Measurements from ENCODE around the gene DBF4. TPM values are rescaled to one million over a fixed set of nuclear protein-coding genes. Genes with fewer than 3 reads are reported as not detected.
"Not testable (repeated sequence)": the region's sequence is repeated elsewhere in the genome, so short reads cannot be mapped to it uniquely, and the experiment has no call there.

The DBF4 gene
- total RNA-seq, 1 experiment from 2014 or later, result 70.7 TPM

DNA sequence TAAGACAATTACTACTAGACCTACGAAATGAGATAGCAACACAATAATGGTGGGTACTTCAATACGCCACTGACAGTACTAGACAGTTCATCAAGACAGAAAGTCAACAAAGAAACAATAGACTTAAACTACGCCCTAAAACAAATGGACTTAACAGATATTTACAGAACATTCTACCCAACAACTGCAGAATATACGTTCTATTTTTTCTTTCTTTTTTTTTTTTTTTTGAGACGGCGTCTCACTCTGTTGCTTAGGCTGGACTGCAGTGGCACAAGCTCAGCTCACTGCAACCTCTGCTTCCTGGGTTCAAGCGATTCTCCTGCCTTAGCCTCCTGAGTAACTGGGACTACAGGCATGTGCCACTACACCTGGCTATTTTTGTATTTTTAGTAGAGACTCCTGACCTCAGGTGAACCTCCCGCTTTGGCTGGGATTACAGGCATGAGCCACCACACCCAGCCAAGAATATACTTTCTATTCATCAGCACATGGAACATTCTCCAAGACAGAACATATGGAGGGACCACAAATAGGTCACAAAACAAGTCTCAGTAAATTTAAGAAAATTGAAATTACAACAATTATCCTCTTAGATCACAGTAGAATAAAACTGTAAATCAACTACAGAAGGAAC, 46.6 kb downstream of the DBF4 start:
- H3K36me3 ChIP-seq (ENCODE audit: insufficient read depth, low read length); H3K27me3 ChIP-seq (ENCODE audit: low read length); H3K27ac ChIP-seq (ENCODE audit: low read length); H4K20me1 ChIP-seq (ENCODE audit: insufficient read depth, low read depth, low read length); H3K9ac ChIP-seq (ENCODE audit: low read length); H3K9me3 ChIP-seq (ENCODE audit: low read length); H3K4me3 ChIP-seq (ENCODE audit: low read length); H3K4me1 ChIP-seq (ENCODE audit: low read length); H3K9me2 ChIP-seq (replicated peaks; ENCODE audit: insufficient read depth, low read length); H3K79me2 ChIP-seq (ENCODE audit: low read length); DNase-seq; H2AFZ ChIP-seq (ENCODE audit: low read length); H3K4me2 ChIP-seq (ENCODE audit: low read depth, low read length, poor library complexity, severe bottlenecking): not testable (repeated sequence)

DNA sequence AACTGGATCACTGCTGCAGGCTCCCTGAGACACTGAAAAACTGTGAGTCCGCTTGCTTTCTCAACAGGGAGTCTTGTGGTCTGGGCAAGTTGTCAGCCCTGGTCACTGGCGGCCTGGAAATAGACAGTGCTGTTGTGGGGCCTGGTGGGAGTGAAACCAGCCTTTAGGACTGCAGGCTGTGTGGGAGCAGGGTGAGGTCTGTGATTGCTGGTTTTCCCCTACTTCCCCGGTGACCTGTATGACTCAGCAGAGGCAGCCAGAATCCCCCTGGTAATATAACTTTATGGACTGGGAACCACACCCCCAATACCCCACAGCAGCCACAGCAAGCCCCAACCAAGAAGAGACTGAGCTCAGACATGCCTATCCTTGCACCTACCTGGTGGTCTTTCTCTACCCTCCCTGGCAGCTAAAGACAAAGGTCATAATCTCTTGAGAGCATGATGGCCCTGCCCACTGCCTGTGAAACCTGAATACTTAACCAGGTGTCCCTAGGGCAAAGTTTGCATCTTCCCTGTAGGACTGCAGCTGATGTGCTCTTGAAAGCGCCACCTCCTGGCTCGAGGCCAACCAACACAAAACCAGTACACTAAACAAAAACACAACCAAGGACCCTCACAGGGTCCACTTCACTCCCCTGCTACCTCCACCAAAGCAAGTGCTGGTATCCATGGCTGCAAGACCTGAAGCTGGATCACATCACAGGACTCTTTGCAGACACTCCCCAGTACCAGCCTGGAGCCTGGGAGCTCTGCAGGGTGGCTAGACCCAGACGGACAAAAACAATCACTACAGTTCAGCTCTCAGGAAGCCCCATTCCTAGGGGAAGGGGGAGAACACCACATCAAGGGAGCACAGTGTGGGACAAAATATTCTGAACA, 50.5 kb downstream of the DBF4 start:
- no peaks in the 10 kb centered on the region for H3K9me2 ChIP-seq (replicated peaks; ENCODE audit: insufficient read depth, low read length)
- H4K20me1 ChIP-seq (ENCODE audit: insufficient read depth, low read depth, low read length), result no peaks in the 10 kb centered on the region
- peak; percentile 58 for DNase-seq
- H3K9ac ChIP-seq (ENCODE audit: low read length), result no peak overlapping the region
- no peak overlapping the region for H3K27ac ChIP-seq (ENCODE audit: low read length)
- H3K4me2 ChIP-seq (ENCODE audit: low read depth, low read length, poor library complexity, severe bottlenecking), result no peak overlapping the region
- H2AFZ ChIP-seq (ENCODE audit: low read length), result no peak overlapping the region
- no peaks in the 10 kb centered on the region for H3K27me3 ChIP-seq (ENCODE audit: low read length)
- H3K4me3 ChIP-seq (ENCODE audit: low read length), result no peak overlapping the region
- no peaks in the 10 kb centered on the region for H3K9me3 ChIP-seq (ENCODE audit: low read length)
- no peaks in the 10 kb centered on the region for H3K79me2 ChIP-seq (ENCODE audit: low read length)
- H3K4me1 ChIP-seq (ENCODE audit: low read length), result peaks cover 4% of the 10 kb centered on the region; the same call in 1 of the 2 replicates
- H3K36me3 ChIP-seq (ENCODE audit: insufficient read depth, low read length), result no peaks in the 10 kb centered on the region

- Histone ChIP-seq H3K4me1 (ENCODE audit: low read length) (peaks cover 14% of the 10 kb centered on the region), H3K27ac (ENCODE audit: low read length) (no peak overlapping the region), H4K20me1 (ENCODE audit: insufficient read depth, low read depth, low read length) (no peaks in the 10 kb centered on the region), H3K9ac (ENCODE audit: low read length) (peak overlapping the region; percentile 59), H3K4me3 (ENCODE audit: low read length) (peak overlapping the region; percentile 66), H3K4me2 (ENCODE audit: low read depth, low read length, poor library complexity, severe bottlenecking) (peak overlapping the region; percentile 72), H3K79me2 (ENCODE audit: low read length) (no peaks in the 10 kb centered on the region), H3K36me3 (ENCODE audit: insufficient read depth, low read length) (no peaks in the 10 kb centered on the region), H3K9me3 (ENCODE audit: low read length) (no peaks in the 10 kb centered on the region), H3K9me2 (replicated peaks; ENCODE audit: insufficient read depth, low read length) (no peaks in the 10 kb centered on the region), H2AFZ (ENCODE audit: low read length) (peak overlapping the region; percentile 94), H3K27me3 (ENCODE audit: low read length) (no peaks in the 10 kb centered on the region)
- no peak for DNase-seq
These were observed 57.3 kb downstream of the DBF4 start for GRCh38 chr7:87933605-87933952.

- Histone ChIP-seq H3K9ac (ENCODE audit: low read length) (peak within 1 kb of the TSS; percentile 59), H2AFZ (ENCODE audit: low read length) (peak within 1 kb of the TSS; percentile 94), H3K27me3 (ENCODE audit: low read length) (no peaks in the 10 kb centered on the region), H3K4me3 (ENCODE audit: low read length) (peak within 1 kb of the TSS; percentile 66), H3K36me3 (ENCODE audit: insufficient read depth, low read length) (no peaks in the 10 kb centered on the region), H4K20me1 (ENCODE audit: insufficient read depth, low read depth, low read length) (no peaks in the 10 kb centered on the region), H3K4me1 (ENCODE audit: low read length) (peaks cover 14% of the 10 kb centered on the region), H3K79me2 (ENCODE audit: low read length) (no peaks in the 10 kb centered on the region), H3K4me2 (ENCODE audit: low read depth, low read length, poor library complexity, severe bottlenecking) (peak within 1 kb of the TSS; percentile 72), H3K27ac (ENCODE audit: low read length) (no peak within 1 kb of the TSS), H3K9me3 (ENCODE audit: low read length) (no peaks in the 10 kb centered on the region), H3K9me2 (replicated peaks; ENCODE audit: insufficient read depth, low read length) (no peaks in the 10 kb centered on the region)
- peak; percentile 96 for DNase-seq
These were observed 57.8 kb downstream of the DBF4 start, which contains the start of gene ADAM22 for GRCh38 chr7:87933953-87934698. Gene ADAM22, plus strand, starts transcription at chr7:87934251. Its CDS starts 215 bp downstream, at chr7:87934466.

- Histone ChIP-seq H3K79me2 (ENCODE audit: low read length) (no peaks in the 10 kb centered on the region), H2AFZ (ENCODE audit: low read length) (peak overlapping the region; percentile 94; the same call in 1 of the 2 replicates), H3K27ac (ENCODE audit: low read length) (no peak overlapping the region), H4K20me1 (ENCODE audit: insufficient read depth, low read depth, low read length) (no peaks in the 10 kb centered on the region), H3K36me3 (ENCODE audit: insufficient read depth, low read length) (no peaks in the 10 kb centered on the region), H3K9me3 (ENCODE audit: low read length) (no peaks in the 10 kb centered on the region), H3K9ac (ENCODE audit: low read length) (peak overlapping the region; percentile 59), H3K4me1 (ENCODE audit: low read length) (peaks cover 14% of the 10 kb centered on the region), H3K27me3 (ENCODE audit: low read length) (no peaks in the 10 kb centered on the region), H3K4me3 (ENCODE audit: low read length) (peak overlapping the region; percentile 66), H3K9me2 (replicated peaks; ENCODE audit: insufficient read depth, low read length) (no peaks in the 10 kb centered on the region), H3K4me2 (ENCODE audit: low read depth, low read length, poor library complexity, severe bottlenecking) (peak overlapping the region; percentile 72)
- peak; percentile 47 for DNase-seq
These were observed 58.5 kb downstream of the DBF4 start for GRCh38 chr7:87934699-87935383.

- no peaks in the 10 kb centered on the region for H3K36me3 ChIP-seq (ENCODE audit: insufficient read depth, low read length)
- no peaks in the 10 kb centered on the region for H3K79me2 ChIP-seq (ENCODE audit: low read length)
- H3K4me3 ChIP-seq (ENCODE audit: low read length), result peak overlapping the region; percentile 66; the same call in 1 of the 2 replicates
- H3K9me2 ChIP-seq (replicated peaks; ENCODE audit: insufficient read depth, low read length), result no peaks in the 10 kb centered on the region
- H4K20me1 ChIP-seq (ENCODE audit: insufficient read depth, low read depth, low read length), result no peaks in the 10 kb centered on the region
- peak overlapping the region; percentile 94; the same call in 1 of the 2 replicates for H2AFZ ChIP-seq (ENCODE audit: low read length)
- peak overlapping the region; percentile 72 for H3K4me2 ChIP-seq (ENCODE audit: low read depth, low read length, poor library complexity, severe bottlenecking)
- H3K9ac ChIP-seq (ENCODE audit: low read length), result no peak overlapping the region
- DNase-seq, result no peak
- H3K4me1 ChIP-seq (ENCODE audit: low read length), result peaks cover 14% of the 10 kb centered on the region
- no peaks in the 10 kb centered on the region for H3K27me3 ChIP-seq (ENCODE audit: low read length)
- H3K27ac ChIP-seq (ENCODE audit: low read length), result no peak overlapping the region
- no peaks in the 10 kb centered on the region for H3K9me3 ChIP-seq (ENCODE audit: low read length)
These were observed 59.1 kb downstream of the DBF4 start for GRCh38 chr7:87935384-87935706.

GRCh38 chr7:87941138-87941537, 64.8 kb downstream of the DBF4 start:
- Histone ChIP-seq H2AFZ (ENCODE audit: low read length) (no peak overlapping the region), H3K4me3 (ENCODE audit: low read length) (no peak overlapping the region), H3K9ac (ENCODE audit: low read length) (no peak overlapping the region), H3K27ac (ENCODE audit: low read length) (no peak overlapping the region), H3K9me2 (replicated peaks; ENCODE audit: insufficient read depth, low read length) (no peaks in the 10 kb centered on the region), H4K20me1 (ENCODE audit: insufficient read depth, low read depth, low read length) (no peaks in the 10 kb centered on the region), H3K9me3 (ENCODE audit: low read length) (no peaks in the 10 kb centered on the region), H3K79me2 (ENCODE audit: low read length) (no peaks in the 10 kb centered on the region), H3K27me3 (ENCODE audit: low read length) (no peaks in the 10 kb centered on the region), H3K4me2 (ENCODE audit: low read depth, low read length, poor library complexity, severe bottlenecking) (no peak overlapping the region), H3K36me3 (ENCODE audit: insufficient read depth, low read length) (no peaks in the 10 kb centered on the region), H3K4me1 (ENCODE audit: low read length) (no peaks in the 10 kb centered on the region)
- DNase-seq, result no peak
